DMS114 treated with DMSO at 0.1 percent for 48 hours (cell line): ENCODE data around the gene PTPN6.

Experiments used
- DNase-seq: peaks from one replicate; lab custom pipeline; 2025; ENCODE audit not compliant: unreplicated experiment; lab: John Stamatoyannopoulos, UW

Gene PTPN6

DNA sequence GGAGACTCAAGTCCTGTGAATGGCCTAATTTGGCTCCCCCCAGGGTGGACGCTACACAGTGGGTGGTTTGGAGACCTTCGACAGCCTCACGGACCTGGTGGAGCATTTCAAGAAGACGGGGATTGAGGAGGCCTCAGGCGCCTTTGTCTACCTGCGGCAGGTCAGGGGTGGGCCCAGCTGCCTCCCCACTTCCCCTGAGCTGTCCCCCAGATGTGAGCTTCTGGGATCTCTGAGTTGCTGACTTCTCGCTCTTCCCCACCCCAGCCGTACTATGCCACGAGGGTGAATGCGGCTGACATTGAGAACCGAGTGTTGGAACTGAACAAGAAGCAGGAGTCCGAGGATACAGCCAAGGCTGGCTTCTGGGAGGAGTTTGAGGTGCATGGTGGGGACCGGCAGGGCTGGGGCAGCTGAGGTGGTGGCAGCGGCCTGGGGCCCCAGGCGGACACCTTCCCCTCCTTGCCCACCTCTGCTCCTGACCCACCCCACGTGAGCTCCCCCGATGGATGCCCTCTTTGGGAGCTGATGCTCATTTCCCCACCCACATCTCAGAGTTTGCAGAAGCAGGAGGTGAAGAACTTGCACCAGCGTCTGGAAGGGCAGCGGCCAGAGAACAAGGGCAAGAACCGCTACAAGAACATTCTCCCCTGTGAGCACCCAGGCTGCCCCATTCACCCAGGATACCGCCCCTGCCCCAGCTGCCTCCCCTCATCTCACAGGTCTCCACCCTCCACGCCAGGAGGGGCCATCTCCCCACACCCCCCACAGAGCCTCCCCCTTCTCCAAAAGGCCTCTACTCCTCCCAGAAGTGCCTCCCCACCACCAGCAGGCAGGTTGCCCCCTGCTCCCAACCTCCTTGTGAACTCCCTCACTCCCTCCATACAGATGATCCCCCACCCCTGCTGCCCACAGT lies 4.2 kb downstream of the PTPN6 start:
- DNase-seq: no peak

DNA sequence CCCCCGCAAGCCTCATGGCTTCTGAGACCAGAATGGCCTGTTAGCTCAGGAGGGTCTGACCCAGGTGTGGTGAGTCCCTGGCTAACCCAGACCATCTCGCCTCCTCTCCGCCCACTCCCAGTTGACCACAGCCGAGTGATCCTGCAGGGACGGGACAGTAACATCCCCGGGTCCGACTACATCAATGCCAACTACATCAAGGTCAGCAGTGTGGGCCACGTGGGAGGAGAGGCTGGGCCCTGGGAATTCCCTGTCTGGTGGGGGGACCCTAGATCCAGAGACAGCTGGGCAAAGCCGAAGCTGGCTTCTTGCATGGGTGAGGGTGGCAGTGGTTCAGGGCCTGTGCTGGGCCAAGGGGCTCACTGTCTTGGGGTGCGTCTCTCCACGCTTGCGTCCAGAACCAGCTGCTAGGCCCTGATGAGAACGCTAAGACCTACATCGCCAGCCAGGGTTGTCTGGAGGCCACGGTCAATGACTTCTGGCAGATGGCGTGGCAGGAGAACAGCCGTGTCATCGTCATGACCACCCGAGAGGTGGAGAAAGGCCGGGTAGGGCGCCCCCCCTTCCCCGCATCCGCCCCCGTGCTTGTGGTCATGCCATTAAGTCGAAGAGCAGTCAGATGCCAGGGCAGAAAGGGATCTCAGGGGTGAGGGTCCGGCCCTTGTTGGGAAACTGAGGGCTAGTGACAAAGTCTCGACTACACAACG lies 5.0 kb downstream of the PTPN6 start:
- DNase-seq: no peak

- DNase-seq: no peak
Observed at GRCh38 chr12:6957151-6957701, 6.1 kb downstream of the PTPN6 start.

- DNase-seq: no peak
Observed at GRCh38 chr12:6957741-6958608, 6.8 kb downstream of the PTPN6 start.

DNA sequence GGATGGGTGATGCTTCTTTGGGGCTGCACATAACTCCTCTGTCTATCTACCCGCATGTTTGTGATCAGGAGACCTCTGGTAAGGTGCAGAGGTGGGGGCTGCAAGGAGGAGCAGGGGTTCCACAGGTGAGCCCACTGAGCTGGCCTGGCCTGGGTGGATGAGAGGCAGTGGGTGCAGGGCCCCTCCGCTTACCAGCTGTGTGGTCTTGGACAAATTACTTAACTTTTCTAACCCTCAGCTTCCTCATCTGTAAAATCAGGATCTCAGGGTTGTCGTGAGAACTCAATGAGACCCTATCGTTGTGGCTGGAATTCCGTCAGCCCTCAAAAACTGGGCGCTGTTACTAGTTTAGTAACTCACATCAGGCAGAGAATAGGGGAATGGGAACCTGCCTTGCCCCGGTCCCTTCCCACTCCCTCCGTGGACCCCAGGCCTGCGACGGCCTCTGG lies 7.5 kb downstream of the PTPN6 start:
- no peak for DNase-seq

DNA sequence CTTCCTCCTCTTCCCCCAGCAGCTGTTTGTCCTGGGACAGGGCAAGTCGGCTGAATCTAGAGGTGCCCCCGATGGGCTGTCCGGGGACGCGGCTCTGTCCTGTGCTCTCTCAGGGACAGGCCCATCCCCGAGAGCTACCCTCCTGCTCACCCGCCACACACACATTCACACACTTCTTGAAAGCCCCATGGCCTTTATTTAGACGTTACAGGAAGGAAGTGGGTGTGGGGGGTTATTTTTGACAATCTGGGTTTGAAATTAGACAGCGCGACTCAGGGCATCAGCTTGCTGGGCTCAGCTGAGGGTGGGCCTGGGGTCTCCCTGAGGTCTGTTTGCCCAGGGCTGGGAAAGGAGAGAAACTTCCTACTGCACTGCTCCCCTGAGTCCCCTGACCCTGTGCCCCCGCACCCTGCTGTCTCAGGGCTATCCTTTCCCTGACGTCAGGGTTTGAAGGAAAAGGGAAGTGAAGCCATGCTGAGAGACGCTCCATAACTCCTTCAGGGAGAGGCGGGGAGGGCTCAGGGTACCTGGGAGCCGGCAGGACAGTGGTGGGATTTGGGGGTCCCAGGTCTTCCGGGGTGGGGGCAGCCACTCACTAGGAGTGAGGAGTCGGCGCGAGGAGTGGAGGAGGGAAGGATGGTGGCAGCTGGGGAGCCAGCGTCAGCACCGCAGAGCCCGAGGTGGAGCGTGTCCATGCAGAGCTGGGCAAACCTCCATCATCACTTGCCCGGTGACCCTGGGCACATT lies 8.1 kb downstream of the PTPN6 start:
- DNase-seq: no peak

GRCh38 chr12:6959805-6960592 lies 8.8 kb downstream of the PTPN6 start:
- DNase-seq: no peak

GRCh38 chr12:6960593-6961277 lies 9.6 kb downstream of the PTPN6 start:
- peak; percentile 52 for DNase-seq

GRCh38 chr12:6961278-6961694 lies 10.1 kb downstream of the PTPN6 start:
- DNase-seq: no peak

- no peak for DNase-seq
Observed at GRCh38 chr12:6961695-6962284, 10.6 kb downstream of the PTPN6 start.

DNA sequence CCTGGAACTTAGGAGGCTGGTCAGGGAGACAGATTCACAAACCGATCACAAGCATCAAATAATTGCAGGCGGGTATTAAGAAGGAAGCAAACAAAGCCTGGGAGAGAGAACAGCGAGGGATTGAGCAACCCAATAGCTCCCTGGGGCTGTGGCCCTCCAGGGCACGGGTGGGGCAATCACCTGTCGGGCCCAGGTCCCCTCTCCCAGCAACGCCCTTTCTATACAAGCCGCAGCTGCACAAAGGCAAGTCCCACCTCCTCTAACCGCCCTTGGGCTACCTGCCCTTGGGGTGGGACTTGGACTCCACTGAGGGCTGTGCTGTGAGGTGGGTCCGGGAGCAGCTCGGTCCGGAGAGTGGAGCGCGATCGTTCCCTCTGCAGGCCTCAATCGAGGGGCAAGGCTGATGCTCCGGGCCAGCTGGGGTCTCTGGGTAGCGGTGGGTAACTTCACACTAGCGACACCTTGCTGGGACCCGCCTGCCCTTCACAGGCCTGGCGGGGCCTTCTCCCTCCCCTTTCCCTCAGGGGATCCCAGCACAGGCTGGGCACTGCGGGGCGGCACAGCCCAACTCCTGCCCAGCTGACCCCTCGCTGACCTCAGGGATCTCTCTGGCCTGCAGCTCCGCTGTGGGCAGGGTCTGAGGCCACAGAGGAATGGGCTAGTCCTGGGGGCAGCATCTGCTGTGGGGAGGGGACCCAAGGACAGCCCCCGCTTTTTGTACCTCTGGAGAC lies 11.3 kb downstream of the PTPN6 start:
- no peak for DNase-seq

GRCh38 chr12:6963016-6963731 lies 12.0 kb downstream of the PTPN6 start:
- no peak for DNase-seq

DNA sequence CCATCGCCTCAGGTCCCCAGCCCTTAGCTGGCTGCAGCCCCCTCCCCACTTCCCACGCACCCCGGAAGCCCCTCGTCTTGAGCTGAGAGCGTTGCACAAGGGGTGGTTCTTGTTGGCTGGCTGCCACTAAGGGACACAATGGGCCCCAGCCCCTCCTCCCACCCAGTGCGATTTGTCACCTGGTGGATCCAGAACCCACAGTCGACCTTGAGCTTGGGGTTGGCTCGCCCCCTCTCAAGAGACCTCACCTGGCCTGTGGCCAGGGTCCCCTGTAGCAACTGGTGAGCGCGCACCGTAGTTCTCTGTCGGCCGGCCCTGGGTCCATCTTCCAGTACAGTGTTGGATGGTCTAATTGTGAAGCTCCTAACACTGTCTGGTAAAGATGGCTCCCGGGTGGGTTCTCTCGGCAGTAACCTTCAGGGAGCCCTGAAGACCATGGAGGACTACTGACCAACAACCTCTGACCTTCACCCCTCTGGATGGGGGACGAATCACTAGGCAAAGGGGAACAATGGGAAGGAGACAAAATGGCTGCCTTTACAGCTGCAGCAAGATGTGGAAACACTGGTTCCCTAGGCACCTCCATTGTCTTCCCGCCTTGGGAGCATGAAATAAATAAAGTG lies 12.7 kb downstream of the PTPN6 start:
- DNase-seq: no peak

GRCh38 chr12:6964605-6965025 lies 13.5 kb downstream of the PTPN6 start:
- no peak for DNase-seq

DNA sequence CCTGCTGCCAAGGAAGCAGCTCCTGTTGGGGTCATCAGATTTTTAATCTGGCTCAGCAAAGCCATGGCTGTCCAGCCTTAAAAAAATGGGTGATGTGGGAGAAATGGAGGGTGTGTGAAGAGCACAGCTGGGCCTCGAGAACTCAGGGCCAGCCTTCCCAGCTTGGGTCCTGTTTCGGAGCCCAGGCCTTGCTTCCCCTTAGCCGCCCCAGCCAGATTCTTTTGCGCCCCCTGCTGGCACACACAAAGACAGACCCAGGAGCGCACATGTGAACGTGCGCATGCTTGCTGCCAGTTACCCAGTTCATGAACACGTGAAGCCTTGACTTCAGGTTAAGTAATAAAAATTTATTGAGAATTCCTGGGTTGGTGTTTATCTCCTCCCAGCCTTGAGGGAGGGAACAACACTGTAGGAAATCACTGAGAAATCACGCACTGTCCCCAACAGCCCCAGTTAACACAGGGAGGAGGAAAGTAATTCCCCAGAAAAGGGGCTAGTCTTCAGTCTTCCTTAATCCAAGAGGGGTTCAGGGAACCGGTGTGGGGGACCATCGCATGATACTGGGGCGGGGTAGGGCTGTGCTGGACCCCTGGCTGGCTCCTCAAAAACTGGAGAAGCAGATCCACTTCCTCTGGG lies 14.0 kb downstream of the PTPN6 start:
- peak; percentile 54 for DNase-seq

DNA sequence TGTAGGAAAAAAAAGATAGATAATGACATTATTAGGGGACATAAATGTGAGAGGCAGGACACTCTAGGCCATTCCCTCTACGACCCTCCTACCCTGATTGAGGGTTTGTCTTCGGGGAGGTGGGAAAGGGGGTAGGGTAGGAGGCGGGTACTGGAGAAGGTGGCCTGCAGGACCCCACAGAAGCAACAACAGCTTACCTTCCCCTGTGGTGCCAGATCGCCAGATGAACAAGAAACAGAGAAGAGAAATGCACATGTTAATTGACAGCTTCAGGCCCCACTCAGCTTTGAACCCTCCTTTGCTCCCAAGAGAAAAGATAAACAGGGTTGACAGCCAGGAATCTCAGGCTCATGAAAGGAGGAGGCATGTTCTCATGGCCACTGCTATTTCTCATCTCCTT lies 14.6 kb downstream of the PTPN6 start:
- no peak for DNase-seq
